SU-DHL-6 (cell line): ENCODE results near the gene MFAP3.

Source experiments
- H2AFZ ChIP-seq: fragments of 200-600 bp; sonication (generic); 2 replicates; pipeline ENCODE4 v1.6.1; 2014; ENCODE audit warnings: low read depth, mild to moderate bottlenecking, moderate library complexity, mixed read lengths, antibody characterized with exemption, low read length; ENCODE audit not compliant: severe bottlenecking
- H3F3A ChIP-seq: fragments of 200-600 bp; shearing (Covaris generic); 2 replicates; pipeline ENCODE4 v1.6.0; 2016; ENCODE audit warnings: antibody characterized with exemption, mild to moderate bottlenecking; ENCODE audit not compliant: insufficient read depth
- H3K27ac ChIP-seq: fragments of 200-600 bp; sonication (generic); 2 replicates; pipeline ENCODE4 v1.5.1; 2016; ENCODE audit warnings: low read depth, mild to moderate bottlenecking, low read length, moderate library complexity, mixed read lengths
- H3K27me3 ChIP-seq: fragments of 200-600 bp; sonication (generic), shearing (Covaris generic); 2 replicates; pipeline ENCODE4 v1.6.0; 2014; ENCODE audit warnings: mild to moderate bottlenecking, low read length
- H3K36me3 ChIP-seq: fragments of 200-600 bp; sonication (generic); 2 replicates; pipeline ENCODE4 v1.6.1; 2014; ENCODE audit warnings: mild to moderate bottlenecking, low read length, mixed read lengths
- H3K4me2 ChIP-seq: fragments of 300-600, 200-600 bp; shearing (Covaris generic), sonication (generic); 2 replicates; pipeline ENCODE4 v1.6.0; 2014; ENCODE audit warnings: low read length, low read depth, mild to moderate bottlenecking; ENCODE audit not compliant: poor library complexity, severe bottlenecking
- H3K4me3 ChIP-seq: fragments of 200-600 bp; sonication (generic); 2 replicates; pipeline ENCODE4 v1.5.1; 2014; ENCODE audit warnings: antibody characterized with exemption, low read length, mild to moderate bottlenecking, mixed read lengths; ENCODE audit not compliant: insufficient read depth, poor library complexity, severe bottlenecking
- H3K79me2 ChIP-seq: fragments of 200-600 bp; sonication (generic); 2 replicates; pipeline ENCODE4 v1.6.1; 2014; ENCODE audit warnings: mild to moderate bottlenecking, low read length, moderate library complexity; ENCODE audit not compliant: insufficient read depth
- H3K9ac ChIP-seq: fragments of 200-600 bp; sonication (generic); 2 replicates; pipeline ENCODE4 v1.7.0; 2014; ENCODE audit warnings: mild to moderate bottlenecking, low read length
- H3K9me2 ChIP-seq: fragments of 200-600 bp; sonication (generic); replicated peaks from 2 replicates; pipeline ENCODE4 v1.6.1; 2014; ENCODE audit warnings: low read length; ENCODE audit not compliant: insufficient read depth
- H3K9me3 ChIP-seq: fragments of 200-600 bp; sonication (generic); 2 replicates; pipeline ENCODE4 v1.6.1; 2014; ENCODE audit warnings: low read length, mixed read lengths; ENCODE audit not compliant: insufficient read depth
- H4K20me1 ChIP-seq: fragments of 200-600 bp; sonication (generic); 2 replicates; pipeline ENCODE4 v1.6.1; 2014; ENCODE audit warnings: low read depth, mild to moderate bottlenecking, antibody characterized with exemption, low read length, moderate library complexity, mixed read lengths
- CTCF ChIP-seq: fragments of 200-600 bp; sonication (generic); IDR thresholded peaks from one replicate; pipeline ENCODE4 v1.5.1; 2017; ENCODE audit warnings: antibody characterized with exemption, mild to moderate bottlenecking, low read length, moderate library complexity; ENCODE audit not compliant: insufficient read depth, poor library complexity, severe bottlenecking
- EZH2phosphoT487 ChIP-seq: fragments of 200-600 bp; sonication (generic), shearing (Covaris generic); conservative IDR thresholded peaks from 2 replicates; pipeline ENCODE4 v1.6.1; 2018; ENCODE audit warnings: mild to moderate bottlenecking, antibody characterized with exemption, low read length, moderate library complexity, mixed read lengths

MFAP3 gene

DNA sequence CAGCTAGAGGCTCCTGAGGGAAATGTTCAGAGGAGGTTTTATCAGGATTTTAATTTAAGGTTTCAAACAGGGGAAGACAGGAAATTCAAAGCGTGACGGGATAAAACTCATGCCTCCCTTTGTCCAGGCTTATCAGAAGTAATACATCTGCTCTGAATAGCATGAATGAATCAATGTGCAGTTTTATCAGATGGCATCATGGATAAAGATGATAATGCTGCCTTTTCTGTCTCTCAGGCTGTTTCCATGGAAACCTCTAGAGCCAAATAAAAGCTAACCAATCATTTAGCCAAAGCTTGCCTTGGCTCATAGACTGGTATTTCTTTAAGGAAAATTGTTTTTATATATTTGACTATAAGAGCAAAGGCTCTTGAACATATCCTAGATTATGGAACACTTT is 16.4 kb downstream of the MFAP3 start:
- no peak for TF ChIP-seq CTCF
- TF ChIP-seq EZH2phosphoT487 = no peak
- Histone ChIP-seq H3K4me3 (no peak overlapping the region), H3K9me3 (no peaks in the 10 kb centered on the region), H3K4me2 (no peak overlapping the region), H2AFZ (no peak overlapping the region), H3K36me3 (peaks cover 9% of the 10 kb centered on the region; the same call in 1 of the 2 replicates), H3K27me3 (no peaks in the 10 kb centered on the region), H3K9me2 (no peaks in the 10 kb centered on the region), H4K20me1 (peaks cover 15% of the 10 kb centered on the region; the same call in 1 of the 2 replicates), H3K27ac (no peak overlapping the region), H3K79me2 (no peaks in the 10 kb centered on the region), H3K9ac (no peak overlapping the region), H3F3A (no peaks in the 10 kb centered on the region)

DNA sequence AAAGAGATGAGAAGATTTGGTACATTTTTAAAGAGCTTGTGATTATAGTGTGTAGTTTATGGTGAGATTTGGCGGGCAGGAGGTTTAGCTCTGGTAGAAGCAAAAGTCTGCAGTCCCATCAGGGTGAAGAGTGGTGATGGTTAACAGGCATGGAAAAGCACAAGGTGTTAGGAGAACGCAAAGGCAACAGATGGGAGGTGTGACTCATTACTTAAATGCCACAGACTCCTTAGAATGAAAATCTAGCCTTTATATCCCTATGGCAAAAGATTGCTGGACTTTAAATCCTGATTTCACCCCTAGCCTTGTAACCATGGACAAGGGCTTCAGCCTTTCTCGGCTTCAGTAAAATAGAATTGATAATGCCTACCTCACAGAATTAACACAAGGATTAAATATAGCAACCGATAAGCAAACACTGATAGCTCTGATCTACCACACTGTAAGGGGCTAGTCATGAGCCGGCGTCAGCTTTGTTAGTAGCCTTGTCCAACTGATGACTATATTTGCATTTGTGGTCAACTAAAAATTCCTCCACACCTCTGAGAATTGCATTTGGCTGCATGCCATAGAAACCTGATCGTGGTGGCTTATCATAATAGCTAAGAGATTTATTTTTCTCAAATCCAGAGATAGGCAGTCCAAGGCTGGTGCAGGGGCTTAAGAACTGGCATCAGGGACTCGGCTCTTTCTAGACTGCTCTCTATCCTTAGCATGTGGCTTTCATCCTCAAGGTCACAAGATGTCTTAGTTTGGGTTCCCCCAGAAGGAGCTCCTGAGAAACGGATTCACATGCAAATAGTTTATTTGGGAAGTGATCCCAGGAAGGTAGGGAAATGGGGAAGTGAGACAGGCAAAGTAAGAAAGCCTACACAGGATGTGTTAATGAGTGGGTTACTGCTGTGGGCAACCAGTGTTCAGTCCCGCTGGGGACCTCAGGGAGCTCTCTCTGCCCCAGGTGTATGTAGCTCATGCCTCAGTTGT is 19.6 kb downstream of the MFAP3 start:
- peaks cover 15% of the 10 kb centered on the region; the same call in 1 of the 2 replicates for H4K20me1 ChIP-seq
- no peak overlapping the region for H3K4me2 ChIP-seq

GRCh38 chr5:154059039-154059430 is 20.3 kb downstream of the MFAP3 start:
- Histone ChIP-seq H3K4me3 (no peak overlapping the region), H3K9me2 (no peaks in the 10 kb centered on the region), H3K9ac (no peak overlapping the region), H3K36me3 (peaks cover 9% of the 10 kb centered on the region; the same call in 1 of the 2 replicates), H4K20me1 (peaks cover 15% of the 10 kb centered on the region; the same call in 1 of the 2 replicates), H3K9me3 (no peaks in the 10 kb centered on the region), H3F3A (no peaks in the 10 kb centered on the region), H3K79me2 (no peaks in the 10 kb centered on the region), H3K27me3 (no peaks in the 10 kb centered on the region), H3K4me2 (no peak overlapping the region), H2AFZ (no peak overlapping the region), H3K27ac (no peak overlapping the region)
- no peak for TF ChIP-seq CTCF
- TF ChIP-seq EZH2phosphoT487 = no peak

More for the DNA sequence above, 19.6 kb downstream of the MFAP3 start:
- Histone ChIP-seq H3K9ac (no peak overlapping the region), H2AFZ (no peak overlapping the region), H3F3A (no peaks in the 10 kb centered on the region), H3K79me2 (no peaks in the 10 kb centered on the region), H3K9me3 (no peaks in the 10 kb centered on the region), H3K4me3 (no peak overlapping the region), H3K36me3 (peaks cover 9% of the 10 kb centered on the region; the same call in 1 of the 2 replicates), H3K27me3 (no peaks in the 10 kb centered on the region), H3K27ac (no peak overlapping the region), H3K9me2 (no peaks in the 10 kb centered on the region)
- TF ChIP-seq CTCF (no peak), EZH2phosphoT487 (no peak)
